ENCODE measurements around the gene PPP3CB. TPM values are rescaled to one million over a fixed set of nuclear protein-coding genes. Genes with fewer than 3 reads are reported as not detected.
A peak's percentile ranks its signal among the peaks of the same experiment; 100 is the strongest.

Gene PPP3CB
- total RNA-seq, result 10 to 100 TPM; 42.3 to 45.3 TPM

GRCh38 chr10:73495884-73496674 lies at the start of gene PPP3CB:
Gene PPP3CB, minus strand, starts transcription at chr10:73496024. Its CDS starts 135 bp downstream, at chr10:73495889.
- Mint-ChIP-seq H3K4me3 (peak within 1 kb of the TSS; percentile 91), H3K9me3 (ENCODE audit: low read depth) (no peaks in the 10 kb centered on the region), H3K4me1 (peaks cover 45% of the 10 kb centered on the region), H3K27ac (peak within 1 kb of the TSS; percentile 99), H3K27me3 (no peaks in the 10 kb centered on the region), H3K36me3 (ENCODE audit: low read depth) (peaks cover 12% of the 10 kb centered on the region)
- POLR2A ChIA-PET, result interaction anchor here (0.6 to 1.6 kb wide), 5 partner anchors 20 to 283 kb away, joined by 4 to 7 read pairs (median 4); partner anchors contain the start of gene DNAJC9
- DNase-seq (peak; percentile 96), ATAC-seq (peak; percentile 81)
- CTCF ChIA-PET, result no interaction called here
- intact Hi-C loops (cut with DNase I, micrococcal nuclease), result loop anchor here (1.0 to 10.0 kb wide), 18 partner anchors 16 to 804 kb away; partner anchors contain the start of genes ANXA7 (in 2 of the 2), CFAP70 (in 2 of the 2), MRPS16 (in 2 of the 2) and P4HA1 (in 2 of the 2)

- Mint-ChIP-seq H3K9me3 (ENCODE audit: low read depth) (no peaks in the 10 kb centered on the region), H3K27ac (no peak overlapping the region), H3K4me3 (no peak overlapping the region), H3K36me3 (ENCODE audit: low read depth) (no peaks in the 10 kb centered on the region), H3K4me1 (no peaks in the 10 kb centered on the region), H3K27me3 (no peaks in the 10 kb centered on the region)
- POLR2A ChIA-PET, result no interaction called here
- intact Hi-C loops (cut with DNase I, micrococcal nuclease), result no loop called here
- no peak for ATAC-seq
- CTCF ChIA-PET, result no interaction called here
- no peak for DNase-seq
Observed at GRCh38 chr10:73545357-73545756, 49.5 kb upstream of the PPP3CB start.

- ATAC-seq (no peak), DNase-seq (no peak)
- intact Hi-C loops (cut with DNase I, micrococcal nuclease), result no loop called here
- H3K27ac Mint-ChIP-seq, result no peak overlapping the region
- POLR2A ChIA-PET, result interaction anchor here (0.6 kb wide), 1 partner anchor 65 kb away, joined by 4 read pairs; no protein-coding TSS in a partner anchor
- H3K36me3 Mint-ChIP-seq (ENCODE audit: low read depth), result peaks cover 5% of the 10 kb centered on the region
- CTCF ChIA-PET, result interaction anchor here (0.7 to 1.2 kb wide), 2 partner anchors 75 to 136 kb away, joined by 3 to 4 read pairs; no protein-coding TSS in a partner anchor
- H3K9me3 Mint-ChIP-seq (ENCODE audit: low read depth), result no peaks in the 10 kb centered on the region
- no peaks in the 10 kb centered on the region for H3K27me3 Mint-ChIP-seq
- peaks cover 11% of the 10 kb centered on the region for H3K4me1 Mint-ChIP-seq
- no peak overlapping the region for H3K4me3 Mint-ChIP-seq
Observed at GRCh38 chr10:73537709-73538108, 41.9 kb upstream of the PPP3CB start.

GRCh38 chr10:73537288-73537687 lies 41.5 kb upstream of the PPP3CB start:
- POLR2A ChIA-PET, result no interaction called here
- no peak overlapping the region for H3K4me3 Mint-ChIP-seq
- CTCF ChIA-PET, result interaction anchor here (1.0 to 1.2 kb wide), 2 partner anchors 18 to 75 kb away, joined by 3 to 4 read pairs; no protein-coding TSS in a partner anchor
- intact Hi-C loops (cut with DNase I, micrococcal nuclease), result no loop called here
- peak; percentile 30 for ATAC-seq
- H3K4me1 Mint-ChIP-seq, result peaks cover 11% of the 10 kb centered on the region
- no peak for DNase-seq
- no peaks in the 10 kb centered on the region for H3K9me3 Mint-ChIP-seq (ENCODE audit: low read depth)
- H3K36me3 Mint-ChIP-seq (ENCODE audit: low read depth), result peaks cover 5% of the 10 kb centered on the region
- no peak overlapping the region for H3K27ac Mint-ChIP-seq
- no peaks in the 10 kb centered on the region for H3K27me3 Mint-ChIP-seq

- H3K4me1 Mint-ChIP-seq, result peaks cover 11% of the 10 kb centered on the region
- ChIA-PET POLR2A (no interaction called here), CTCF (interaction anchor here (0.6 to 1.3 kb wide), 3 partner anchors 108 to 291 kb away, joined by 3 to 4 read pairs (median 4); no protein-coding TSS in a partner anchor)
- peaks cover 6% of the 10 kb centered on the region for H3K36me3 Mint-ChIP-seq (ENCODE audit: low read depth)
- DNase-seq (no peak), ATAC-seq (no peak)
- intact Hi-C loops (cut with DNase I, micrococcal nuclease), result no loop called here
- no peak overlapping the region for H3K4me3 Mint-ChIP-seq
- H3K27ac Mint-ChIP-seq, result no peak overlapping the region
- H3K27me3 Mint-ChIP-seq, result no peaks in the 10 kb centered on the region
- no peaks in the 10 kb centered on the region for H3K9me3 Mint-ChIP-seq (ENCODE audit: low read depth)
Observed at GRCh38 chr10:73534857-73535256, 39.0 kb upstream of the PPP3CB start.

- peak; percentile 57 for DNase-seq
- no peak overlapping the region for H3K27ac Mint-ChIP-seq
- intact Hi-C loops (cut with DNase I, micrococcal nuclease), result loop anchor here (1.0 kb wide), 1 partner anchor 115 kb away; no protein-coding TSS in a partner anchor
- no peaks in the 10 kb centered on the region for H3K4me1 Mint-ChIP-seq
- no peaks in the 10 kb centered on the region for H3K9me3 Mint-ChIP-seq (ENCODE audit: low read depth)
- POLR2A ChIA-PET, result no interaction called here
- no peaks in the 10 kb centered on the region for H3K27me3 Mint-ChIP-seq
- no peak overlapping the region for H3K4me3 Mint-ChIP-seq
- peaks cover 4% of the 10 kb centered on the region for H3K36me3 Mint-ChIP-seq (ENCODE audit: low read depth)
- CTCF ChIA-PET, result interaction anchor here (0.6 to 6.9 kb wide), 23 partner anchors 10 to 671 kb away, joined by 3 to 122 read pairs (median 3); partner anchors contain the start of gene USP54
- ATAC-seq, result peak; percentile 89
Observed at GRCh38 chr10:73529089-73529832, 33.4 kb upstream of the PPP3CB start.

- Mint-ChIP-seq H3K27ac (no peak overlapping the region), H3K4me3 (no peak overlapping the region), H3K27me3 (no peaks in the 10 kb centered on the region), H3K9me3 (ENCODE audit: low read depth) (no peaks in the 10 kb centered on the region), H3K36me3 (ENCODE audit: low read depth) (peaks cover 2% of the 10 kb centered on the region), H3K4me1 (no peaks in the 10 kb centered on the region)
- DNase-seq (no peak), ATAC-seq (no peak)
- CTCF ChIA-PET, result interaction anchor here (1.0 kb wide), 1 partner anchor 9 kb away, joined by 4 read pairs; no protein-coding TSS in a partner anchor
- intact Hi-C loops (cut with DNase I, micrococcal nuclease), result no loop called here
- POLR2A ChIA-PET, result no interaction called here
Observed at GRCh38 chr10:73522263-73522662, 26.4 kb upstream of the PPP3CB start.

- H3K27ac Mint-ChIP-seq, result no peak overlapping the region
- DNase-seq, result no peak
- no peaks in the 10 kb centered on the region for H3K9me3 Mint-ChIP-seq (ENCODE audit: low read depth)
- no peaks in the 10 kb centered on the region for H3K36me3 Mint-ChIP-seq (ENCODE audit: low read depth)
- no peak for ATAC-seq
- no peaks in the 10 kb centered on the region for H3K4me1 Mint-ChIP-seq
- no peak overlapping the region for H3K4me3 Mint-ChIP-seq
- ChIA-PET POLR2A (no interaction called here), CTCF (interaction anchor here (0.7 to 1.4 kb wide), 3 partner anchors 10 to 77 kb away, joined by 3 to 4 read pairs (median 3); no protein-coding TSS in a partner anchor)
- no peaks in the 10 kb centered on the region for H3K27me3 Mint-ChIP-seq
- intact Hi-C loops (cut with DNase I, micrococcal nuclease), result no loop called here
Observed at GRCh38 chr10:73519336-73519735, 23.5 kb upstream of the PPP3CB start.

- H3K4me3 Mint-ChIP-seq, result no peak overlapping the region
- H3K27ac Mint-ChIP-seq, result no peak overlapping the region
- H3K27me3 Mint-ChIP-seq, result no peaks in the 10 kb centered on the region
- no peaks in the 10 kb centered on the region for H3K4me1 Mint-ChIP-seq
- intact Hi-C loops (cut with DNase I, micrococcal nuclease), result no loop called here
- DNase-seq, result no peak
- H3K36me3 Mint-ChIP-seq (ENCODE audit: low read depth), result no peaks in the 10 kb centered on the region
- ChIA-PET POLR2A (no interaction called here), CTCF (interaction anchor here (0.7 to 1.1 kb wide), 3 partner anchors 11 to 363 kb away, joined by 3 read pairs; no protein-coding TSS in a partner anchor)
- ATAC-seq, result no peak
- H3K9me3 Mint-ChIP-seq (ENCODE audit: low read depth), result no peaks in the 10 kb centered on the region
Observed at GRCh38 chr10:73517166-73517888, 21.5 kb upstream of the PPP3CB start.

- Mint-ChIP-seq H3K27me3 (no peaks in the 10 kb centered on the region), H3K27ac (no peak overlapping the region), H3K9me3 (ENCODE audit: low read depth) (no peaks in the 10 kb centered on the region), H3K4me3 (no peak overlapping the region), H3K4me1 (no peaks in the 10 kb centered on the region), H3K36me3 (ENCODE audit: low read depth) (no peaks in the 10 kb centered on the region)
- ChIA-PET POLR2A (no interaction called here), CTCF (interaction anchor here (1.0 kb wide), 1 partner anchor 133 kb away, joined by 3 read pairs; no protein-coding TSS in a partner anchor)
- DNase-seq (no peak), ATAC-seq (no peak)
- intact Hi-C loops (cut with DNase I, micrococcal nuclease), result no loop called here
Observed at GRCh38 chr10:73512207-73512743, 16.5 kb upstream of the PPP3CB start.

GRCh38 chr10:73509695-73510094 lies 13.9 kb upstream of the PPP3CB start:
- ATAC-seq, result no peak

More at GRCh38 chr10:73509695-73510094, 13.9 kb upstream of the PPP3CB start:
- no peaks in the 10 kb centered on the region for H3K27me3 Mint-ChIP-seq
- no peak for DNase-seq
- peaks cover 6% of the 10 kb centered on the region for H3K36me3 Mint-ChIP-seq (ENCODE audit: low read depth)
- POLR2A ChIA-PET, result no interaction called here
- H3K9me3 Mint-ChIP-seq (ENCODE audit: low read depth), result no peaks in the 10 kb centered on the region
- intact Hi-C loops (cut with DNase I, micrococcal nuclease), result no loop called here
- no peaks in the 10 kb centered on the region for H3K4me1 Mint-ChIP-seq
- H3K27ac Mint-ChIP-seq, result no peak overlapping the region
- CTCF ChIA-PET, result no interaction called here
- no peak overlapping the region for H3K4me3 Mint-ChIP-seq
